ENCODE data around the gene MYO5A. TPM values are rescaled to one million over a fixed set of nuclear protein-coding genes. Genes with fewer than 3 reads are reported as not detected.

MYO5A gene
- total RNA-seq, 2 experiments from 2014 or later = 19.2 to 22.6 TPM

DNA sequence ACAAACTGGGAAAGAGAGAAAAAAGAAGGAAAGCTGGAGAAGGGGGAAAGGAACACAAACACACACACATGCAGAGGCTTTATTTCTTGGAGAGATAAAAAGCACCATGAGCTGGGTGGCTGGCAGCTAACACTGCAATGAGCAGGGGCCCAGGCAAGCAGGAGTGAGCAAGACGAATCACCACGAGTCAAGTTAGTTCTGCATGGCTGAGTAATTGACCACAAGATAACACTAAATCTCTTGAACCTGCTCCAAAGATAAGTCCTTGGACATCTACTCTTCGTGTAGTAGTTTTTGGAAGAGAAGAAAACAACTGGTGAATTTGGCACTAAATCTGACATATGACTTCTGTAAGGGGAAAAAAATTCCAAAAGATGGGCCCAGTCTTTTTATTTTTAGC, 100.9 kb downstream of the MYO5A start:
- H3K36me3 Mint-ChIP-seq (ENCODE audit: low read depth) = no peaks in the 10 kb centered on the region
- no peaks in the 10 kb centered on the region for H3K9me3 Mint-ChIP-seq
- ATAC-seq (peak; percentile 76), DNase-seq (peak; percentile 30)
- no peaks in the 10 kb centered on the region for H3K27me3 Mint-ChIP-seq
- no peaks in the 10 kb centered on the region for H3K4me1 Mint-ChIP-seq (ENCODE audit: low read depth)
- H3K27ac Mint-ChIP-seq = no peak overlapping the region
- no peak overlapping the region for H3K4me3 Mint-ChIP-seq
- intact Hi-C loops (cut with micrococcal nuclease) = no loop called here
- ChIA-PET POLR2A (no interaction called here), CTCF (interaction anchor here (1.7 kb wide), 1 partner anchor 69 kb away, joined by 4 read pairs; no protein-coding TSS in a partner anchor)
- no peak for TF ChIP-seq CTCF (IDR thresholded peaks at IDR 0.05)

DNA sequence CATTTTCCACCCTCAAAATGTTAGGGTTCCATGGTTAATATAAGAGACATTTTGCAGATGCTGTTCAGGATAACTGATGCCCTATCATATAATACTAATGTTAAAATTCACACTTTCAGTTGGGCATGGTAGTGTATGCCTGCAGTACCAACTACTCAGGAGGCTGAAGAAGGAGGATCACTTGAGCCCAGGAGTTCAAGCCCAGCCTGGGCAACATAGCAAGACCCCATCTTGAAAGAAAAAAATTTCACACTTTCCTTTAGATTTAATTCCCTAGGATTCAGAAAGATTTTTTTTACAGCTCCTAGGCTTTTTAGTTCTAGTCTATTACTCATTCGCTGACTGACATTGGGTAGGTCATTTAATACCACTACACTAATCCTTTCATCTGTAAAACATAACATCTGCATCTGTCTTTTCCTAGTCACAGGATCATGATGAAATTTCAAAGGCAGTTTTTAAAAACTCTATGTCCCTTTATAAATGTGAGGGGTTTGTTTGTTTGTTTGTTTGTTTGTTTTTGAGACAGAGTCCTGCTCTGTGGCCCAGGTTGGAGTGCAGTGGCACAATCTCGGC, 103.7 kb downstream of the MYO5A start:
- Mint-ChIP-seq H3K4me3 (no peak overlapping the region), H3K27me3 (no peaks in the 10 kb centered on the region), H3K36me3 (ENCODE audit: low read depth) (no peaks in the 10 kb centered on the region), H3K27ac (no peak overlapping the region), H3K9me3 (no peaks in the 10 kb centered on the region), H3K4me1 (ENCODE audit: low read depth) (no peaks in the 10 kb centered on the region)
- ATAC-seq (no peak), DNase-seq (no peak)
- no peak for TF ChIP-seq CTCF (IDR thresholded peaks at IDR 0.05)
- ChIA-PET POLR2A (no interaction called here), CTCF (interaction anchor here (1.3 kb wide), 1 partner anchor 32 kb away, joined by 5 read pairs; no protein-coding TSS in a partner anchor)
- intact Hi-C loops (cut with micrococcal nuclease) = no loop called here

GRCh38 chr15:52423852-52424251, 104.8 kb downstream of the MYO5A start:
- TF ChIP-seq CTCF (IDR thresholded peaks at IDR 0.05) = no peak
- H3K27me3 Mint-ChIP-seq = no peaks in the 10 kb centered on the region
- H3K36me3 Mint-ChIP-seq (ENCODE audit: low read depth) = no peaks in the 10 kb centered on the region
- no peak overlapping the region for H3K4me3 Mint-ChIP-seq
- CTCF ChIA-PET = interaction anchor here (1.3 kb wide), 1 partner anchor 31 kb away, joined by 5 read pairs; no protein-coding TSS in a partner anchor
- ATAC-seq (no peak), DNase-seq (no peak)
- POLR2A ChIA-PET = no interaction called here
- H3K4me1 Mint-ChIP-seq (ENCODE audit: low read depth) = no peaks in the 10 kb centered on the region
- intact Hi-C loops (cut with micrococcal nuclease) = no loop called here
- no peaks in the 10 kb centered on the region for H3K9me3 Mint-ChIP-seq
- no peak overlapping the region for H3K27ac Mint-ChIP-seq

GRCh38 chr15:52422001-52422400, 106.7 kb downstream of the MYO5A start:
- Mint-ChIP-seq H3K4me1 (ENCODE audit: low read depth) (no peaks in the 10 kb centered on the region), H3K9me3 (no peaks in the 10 kb centered on the region), H3K27me3 (no peaks in the 10 kb centered on the region), H3K36me3 (ENCODE audit: low read depth) (no peaks in the 10 kb centered on the region), H3K27ac (no peak overlapping the region), H3K4me3 (no peak overlapping the region)
- DNase-seq (no peak), ATAC-seq (no peak)
- ChIA-PET POLR2A (interaction anchor here (0.8 kb wide), 1 partner anchor 16 kb away, joined by 3 read pairs; no protein-coding TSS in a partner anchor), CTCF (no interaction called here)
- intact Hi-C loops (cut with micrococcal nuclease) = no loop called here
- TF ChIP-seq CTCF (IDR thresholded peaks at IDR 0.05) = no peak

DNA sequence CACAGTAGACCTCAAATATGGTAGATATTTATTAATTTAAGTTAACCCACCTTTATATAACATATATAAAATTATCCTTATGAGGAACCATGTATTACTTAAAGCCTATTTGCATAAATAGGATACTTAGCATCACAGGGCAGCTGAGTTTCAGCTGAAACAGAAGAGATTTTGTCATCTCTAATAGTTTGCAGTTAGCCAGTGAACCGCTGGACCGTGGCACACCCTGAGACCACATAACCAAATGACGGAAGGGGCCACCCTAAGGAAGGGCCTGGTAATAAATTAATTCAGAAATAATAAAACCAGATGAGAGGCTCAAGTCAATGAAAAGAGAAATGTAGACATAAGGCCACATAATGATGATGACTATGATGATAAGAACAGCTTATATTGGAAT, 107.7 kb downstream of the MYO5A start:
- ATAC-seq = no peak
- Mint-ChIP-seq H3K27ac (no peak overlapping the region), H3K36me3 (ENCODE audit: low read depth) (peaks cover 1% of the 10 kb centered on the region), H3K4me3 (no peak overlapping the region), H3K4me1 (ENCODE audit: low read depth) (no peaks in the 10 kb centered on the region), H3K9me3 (no peaks in the 10 kb centered on the region), H3K27me3 (no peaks in the 10 kb centered on the region)
- intact Hi-C loops (cut with micrococcal nuclease) = no loop called here
- ChIA-PET CTCF (interaction anchor here (0.6 to 1.1 kb wide), 3 partner anchors 16 to 90 kb away, joined by 3 read pairs; no protein-coding TSS in a partner anchor), POLR2A (no interaction called here)
- no peak for DNase-seq
- TF ChIP-seq CTCF (IDR thresholded peaks at IDR 0.05) = no peak

All from activated CD8-positive, alpha-beta T cell treated with anti-CD3 and anti-CD28 coated beads for 36 hours (primary cell).